Dermis microvascular lymphatic vessel endothelial cell (primary cell): Measurements from ENCODE around the gene ENTPD6. TPM values are rescaled to one million over a fixed set of nuclear protein-coding genes. Genes with fewer than 3 reads are reported as not detected.

Experiments
- DNase-seq, 2 donors: peaks; one replicate each; pipeline versions ENCODE4 v3.0.0 to v3.0.0-alpha.2; 2010; ENCODE audit warnings: low read depth in 2 of 2
- total RNA-seq: library from RNA; depleted of rRNA; stranded (reverse); fragments of >200 nt; gene quantifications from 2 replicates; pipeline ENCODE4 v1.2.1, GENCODE V29; 2014

ENTPD6 gene
- total RNA-seq, 1 donor from 2014 or later: 31.3 TPM

DNA sequence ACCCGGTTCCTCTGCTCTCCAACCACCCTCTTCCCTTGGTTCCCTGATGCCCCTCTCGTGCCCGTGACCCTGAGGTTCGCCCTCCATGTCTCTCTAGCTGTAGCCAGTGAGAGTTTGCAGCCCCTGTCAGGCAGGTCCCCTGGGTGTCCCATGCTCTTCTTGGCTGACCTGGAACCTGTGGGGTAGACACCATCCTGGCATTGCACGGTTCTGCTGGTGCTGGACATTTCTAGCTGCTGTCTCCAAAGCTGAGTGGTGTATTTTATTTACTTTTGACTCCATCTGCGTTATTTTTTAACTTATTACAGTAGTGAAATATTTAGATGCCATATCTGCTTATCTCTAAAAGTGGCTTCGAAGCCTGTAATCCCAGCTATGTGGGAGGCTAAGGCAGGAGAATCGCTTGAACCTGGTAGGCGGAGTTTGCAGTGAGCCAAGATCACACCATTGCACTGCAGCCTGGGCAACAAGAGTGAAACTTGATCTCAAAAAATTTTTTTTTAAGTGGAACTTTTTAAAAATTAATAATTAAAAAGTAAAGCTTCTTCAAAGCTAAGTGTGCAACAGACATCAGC is 12.5 kb downstream of the ENTPD6 start:
- no peak for DNase-seq

- DNase-seq: no peak
Observed at GRCh38 chr20:25209400-25209799, 13.9 kb downstream of the ENTPD6 start.

DNA sequence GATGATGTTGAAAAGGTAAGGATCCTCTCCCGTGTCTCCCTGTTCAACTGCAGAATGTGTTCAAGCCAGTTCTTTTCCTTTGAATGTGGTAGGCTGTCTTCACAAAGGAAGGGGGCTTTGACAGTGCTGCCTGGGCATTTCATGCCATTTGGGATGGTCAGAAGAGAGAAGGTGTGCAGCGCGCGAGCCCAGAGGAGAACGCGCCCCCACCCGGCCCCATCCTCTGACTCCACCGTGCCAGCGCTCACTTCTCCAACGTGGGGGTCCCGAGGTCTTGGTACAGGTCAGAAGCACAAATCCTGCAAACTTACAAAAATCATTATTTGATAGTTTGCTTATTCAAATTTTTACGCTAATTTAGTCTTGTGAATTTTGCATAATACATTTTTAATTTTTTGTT is 14.4 kb downstream of the ENTPD6 start:
- DNase-seq: no peak

DNA sequence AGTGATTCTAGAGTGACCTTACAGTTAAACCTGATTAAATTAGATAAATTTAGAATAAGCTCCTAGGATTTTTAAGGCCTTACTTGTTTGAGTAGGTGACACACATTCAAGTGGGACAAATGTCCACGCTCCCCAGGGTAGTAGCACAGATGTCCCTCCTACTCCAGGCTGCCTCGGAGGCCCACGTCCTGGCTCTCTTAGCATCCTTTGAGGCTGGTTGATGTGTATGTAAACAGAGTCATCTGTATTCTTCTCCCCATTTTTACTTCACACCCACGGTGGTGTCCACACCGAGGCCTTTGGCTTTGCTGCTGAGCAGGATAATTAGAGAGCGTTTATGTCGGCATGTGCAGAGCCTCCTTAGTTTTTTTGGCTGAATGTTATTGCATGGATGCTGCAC is 15.8 kb downstream of the ENTPD6 start:
- no peak for DNase-seq

DNA sequence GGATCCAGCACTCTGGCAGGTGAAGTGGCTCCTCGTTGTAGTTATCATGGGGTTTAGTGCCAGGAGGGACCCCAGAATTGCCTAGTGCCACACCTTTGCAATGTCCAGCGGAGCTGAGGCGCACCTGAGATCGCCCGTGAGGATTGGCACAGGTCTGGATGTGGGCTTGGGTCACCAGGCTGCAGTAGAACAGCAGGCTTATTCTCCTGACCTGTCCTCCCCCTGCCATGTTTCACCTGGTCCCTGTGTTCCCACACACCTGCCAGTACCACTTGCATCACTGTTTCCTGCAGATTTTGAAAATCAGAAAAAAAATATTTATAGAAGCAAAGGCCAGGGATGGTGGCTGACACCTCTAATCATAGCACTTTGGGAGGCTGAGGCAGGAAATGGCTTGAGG is 16.7 kb downstream of the ENTPD6 start:
- no peak for DNase-seq

- no peak for DNase-seq
Observed at GRCh38 chr20:25213566-25214425, 18.3 kb downstream of the ENTPD6 start.

GRCh38 chr20:25214426-25214790 is 18.9 kb downstream of the ENTPD6 start:
- no peak for DNase-seq

DNA sequence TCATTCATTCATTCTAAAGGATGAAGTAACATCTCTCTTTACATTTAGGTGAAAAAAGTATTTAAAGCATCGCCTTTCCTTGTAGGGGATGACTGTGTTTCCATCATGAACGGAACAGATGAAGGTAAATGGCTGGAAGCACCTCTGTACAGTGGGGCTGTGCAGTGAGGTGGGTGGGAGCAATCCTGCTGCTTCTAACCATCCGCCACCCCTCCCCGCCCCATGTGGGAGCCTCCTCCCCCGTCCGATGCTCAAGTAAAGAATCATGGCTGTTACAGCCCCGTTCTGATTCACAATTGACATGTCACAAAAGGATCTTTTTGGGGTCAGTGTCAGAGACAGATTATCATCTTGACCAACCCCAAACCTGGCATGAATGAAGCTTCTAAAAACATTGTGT is 19.3 kb downstream of the ENTPD6 start:
- no peak for DNase-seq

DNA sequence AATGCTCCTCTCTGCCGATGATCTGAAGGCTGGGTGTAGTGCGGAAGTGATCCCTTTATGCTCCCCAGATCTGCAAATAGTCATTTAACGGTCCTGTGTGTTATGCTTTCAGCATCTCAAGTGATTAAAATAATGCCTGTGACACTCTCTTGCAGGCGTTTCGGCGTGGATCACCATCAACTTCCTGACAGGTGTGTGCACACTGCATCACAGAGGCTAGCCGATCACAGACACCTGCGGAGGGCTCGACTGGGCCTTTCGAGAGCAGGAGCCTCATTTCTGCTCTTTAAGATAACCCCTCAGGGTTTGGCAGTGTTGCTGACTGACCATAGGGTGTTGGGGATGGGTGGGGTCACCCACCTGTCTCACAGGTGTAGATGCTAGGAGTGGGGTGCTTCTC is 20.0 kb downstream of the ENTPD6 start:
- no peak for DNase-seq

DNA sequence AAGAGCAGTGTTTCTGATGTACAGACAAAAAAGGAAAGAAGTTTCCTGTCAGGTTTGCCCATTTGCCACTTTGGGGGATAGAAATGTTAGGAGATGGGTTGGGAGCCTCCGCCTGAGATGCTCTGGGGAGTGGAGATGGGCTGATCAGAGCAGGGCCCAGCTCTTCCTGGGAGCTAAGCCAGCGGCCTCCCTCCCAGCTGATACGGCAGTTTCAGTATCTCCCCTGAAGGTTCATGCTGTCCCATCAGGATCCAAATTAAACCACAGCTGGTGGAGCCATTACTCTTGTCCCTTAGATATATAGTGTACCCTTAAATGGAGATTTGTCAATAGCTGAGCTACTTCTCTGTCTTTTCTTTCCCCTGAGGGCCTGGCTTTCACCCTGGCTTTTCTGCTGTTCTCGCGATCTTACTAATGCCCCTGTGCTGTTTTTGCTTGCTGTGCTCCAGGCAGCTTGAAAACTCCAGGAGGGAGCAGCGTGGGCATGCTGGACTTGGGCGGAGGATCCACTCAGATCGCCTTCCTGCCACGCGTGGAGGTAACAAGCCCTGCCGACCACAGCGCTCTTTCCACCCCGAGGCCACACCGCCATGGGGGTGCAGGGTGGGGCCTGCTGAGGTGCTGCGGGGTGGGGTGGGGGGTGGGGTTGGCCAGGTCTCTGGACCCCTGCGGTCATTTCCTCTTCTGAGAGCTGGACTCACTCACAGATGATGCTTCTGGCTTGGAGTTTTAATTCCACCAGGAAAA is 20.9 kb downstream of the ENTPD6 start:
- DNase-seq: no peak

DNA sequence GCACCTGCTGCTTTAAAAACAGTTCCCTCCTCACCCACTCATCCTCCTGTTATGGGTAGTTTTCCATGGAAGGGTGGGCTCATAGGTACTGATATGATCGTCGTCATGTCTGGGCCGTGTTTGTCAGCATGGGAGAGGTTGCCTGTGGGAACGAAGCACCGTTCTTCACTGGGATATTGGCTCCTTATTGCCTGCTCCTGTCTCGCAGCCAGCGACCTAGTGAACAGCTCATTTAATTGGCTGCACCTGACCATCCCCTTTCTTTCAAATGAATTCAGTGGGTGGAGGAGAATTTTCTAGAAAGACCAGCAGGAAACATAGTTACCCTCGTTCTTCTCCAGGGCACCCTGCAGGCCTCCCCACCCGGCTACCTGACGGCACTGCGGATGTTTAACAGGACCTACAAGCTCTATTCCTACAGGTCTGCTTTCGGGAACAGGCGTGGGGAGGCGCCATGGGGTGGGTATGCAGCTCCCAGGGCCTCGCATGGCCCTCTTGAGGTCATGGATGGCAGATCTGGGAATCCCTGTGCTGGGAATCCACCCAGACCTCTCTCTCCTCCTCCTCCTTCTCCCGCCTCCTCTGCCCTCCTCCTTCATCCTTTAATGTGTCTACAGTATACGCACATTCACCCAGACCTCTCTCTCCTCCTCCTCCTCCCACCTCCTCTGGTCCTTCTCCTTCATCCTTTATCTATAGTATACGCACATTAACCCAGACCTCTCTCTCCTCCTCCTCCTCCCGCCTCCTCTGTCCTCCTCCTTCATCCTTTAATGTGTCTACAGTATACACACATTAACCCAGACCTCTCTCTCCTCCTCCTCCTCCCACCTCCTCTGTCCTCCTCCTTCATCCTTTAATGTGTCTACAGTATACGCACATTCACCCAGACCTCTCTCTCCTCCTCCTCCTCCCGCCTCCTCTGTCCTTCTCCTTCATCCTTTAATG is 21.9 kb downstream of the ENTPD6 start:
- DNase-seq: no peak

- DNase-seq: no peak
Observed at GRCh38 chr20:25218109-25218486, 22.6 kb downstream of the ENTPD6 start.

DNA sequence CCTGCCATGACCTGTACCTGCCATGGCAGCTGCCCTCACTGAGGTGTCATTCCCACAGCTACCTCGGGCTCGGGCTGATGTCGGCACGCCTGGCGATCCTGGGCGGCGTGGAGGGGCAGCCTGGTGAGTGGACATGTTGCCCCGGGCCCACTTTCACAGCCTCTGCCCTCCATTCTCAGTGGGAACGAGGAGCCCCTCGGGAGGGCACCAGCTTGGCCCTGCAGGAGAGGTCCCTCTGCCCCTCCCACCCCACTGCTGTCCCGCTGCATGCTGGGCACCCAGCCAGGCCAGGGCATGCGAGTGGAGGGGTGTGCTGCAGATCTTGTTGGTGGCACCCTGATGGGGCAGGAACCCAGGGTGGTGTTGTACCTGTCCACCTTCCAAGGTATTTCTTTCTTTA is 23.0 kb downstream of the ENTPD6 start:
- DNase-seq: no peak

DNA sequence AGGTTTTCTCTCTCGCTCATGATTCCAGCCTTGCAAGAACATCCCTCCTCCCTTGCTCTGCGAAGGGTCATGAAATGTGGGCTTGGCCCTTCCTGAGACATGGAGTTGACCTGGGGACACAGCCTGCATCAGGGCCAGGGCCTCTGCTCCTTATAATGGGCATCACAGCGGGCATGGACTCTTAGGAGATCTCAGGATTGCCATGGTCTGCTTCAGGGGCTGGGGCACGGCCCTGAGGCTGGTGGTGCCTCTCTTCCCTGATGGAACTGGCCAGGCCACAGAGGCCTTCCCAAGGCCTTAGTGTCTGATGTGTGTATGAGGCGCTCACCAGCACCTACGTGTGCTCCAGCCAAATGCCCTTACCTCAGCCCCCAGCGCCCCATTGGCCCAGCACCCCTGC is 23.9 kb downstream of the ENTPD6 start:
- DNase-seq: no peak

DNA sequence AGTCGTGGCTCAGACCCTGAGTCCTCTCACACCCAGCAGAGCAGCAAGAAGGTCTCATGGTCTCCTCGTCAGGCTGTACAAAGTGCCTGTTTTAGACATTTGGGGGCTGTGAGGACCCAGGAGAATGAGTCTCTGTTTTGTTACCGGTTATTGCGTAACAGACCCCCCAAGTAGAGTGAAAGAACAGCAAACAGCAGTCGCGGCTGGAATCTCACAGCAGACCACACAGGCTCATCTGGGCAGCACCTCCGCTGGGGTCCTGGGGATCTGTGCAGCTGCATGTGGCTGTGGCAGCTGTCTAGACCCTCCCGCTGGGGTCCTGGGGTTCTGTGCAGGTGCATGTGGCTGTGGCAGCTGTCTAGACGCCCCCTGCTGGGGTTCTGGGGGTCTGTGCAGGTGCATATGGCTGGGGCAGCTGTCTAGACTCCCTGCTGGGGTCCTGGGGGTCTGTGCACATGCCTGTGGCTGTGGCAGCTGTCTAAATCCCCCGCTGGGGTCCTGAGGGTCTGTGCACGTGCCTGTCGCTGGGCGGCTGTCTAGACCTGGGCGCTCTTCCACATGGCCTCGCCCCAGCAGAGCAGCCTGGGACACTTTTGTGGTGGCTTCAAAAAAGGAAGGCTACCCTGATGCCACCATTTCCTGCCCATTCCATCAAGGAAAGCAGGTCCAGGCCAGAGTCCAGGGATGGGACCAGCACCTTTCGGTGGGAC is 24.7 kb downstream of the ENTPD6 start:
- DNase-seq: no peak

DNA sequence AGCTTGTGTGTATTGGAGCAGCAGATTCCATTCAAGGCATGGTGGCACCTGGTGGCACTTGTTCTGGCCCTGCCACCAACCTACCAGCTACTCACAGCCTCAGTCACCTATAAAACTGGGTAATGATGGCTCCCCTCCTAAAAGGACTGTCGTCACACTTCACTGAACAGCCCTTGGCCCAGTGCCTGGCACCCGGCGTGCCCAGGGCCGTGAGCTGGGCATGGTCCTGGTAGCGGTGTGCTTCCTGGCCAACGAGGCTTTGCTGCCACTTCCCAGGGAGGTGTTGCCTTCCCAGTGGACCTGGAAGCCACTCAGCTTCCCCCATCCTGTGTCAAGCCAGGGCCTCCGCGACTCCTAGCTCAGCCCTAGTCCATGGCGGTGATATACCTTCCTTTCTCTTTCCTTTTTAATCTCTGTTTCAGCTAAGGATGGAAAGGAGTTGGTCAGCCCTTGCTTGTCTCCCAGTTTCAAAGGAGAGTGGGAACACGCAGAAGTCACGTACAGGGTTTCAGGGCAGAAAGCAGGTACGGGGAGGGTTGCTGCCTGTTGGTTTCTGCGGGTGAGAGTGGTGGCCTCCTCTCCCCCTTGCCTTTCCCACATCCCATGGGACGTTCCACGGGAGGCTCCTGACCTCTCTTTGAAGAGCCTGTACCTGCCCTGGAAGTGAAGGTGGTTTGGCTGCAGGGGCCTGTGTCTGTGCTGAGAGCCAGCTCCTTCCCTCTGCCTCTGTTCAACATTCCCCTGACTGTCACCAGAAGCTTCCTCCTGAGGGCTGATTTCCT is 25.5 kb downstream of the ENTPD6 start:
- DNase-seq: no peak

- no peak for DNase-seq
Observed at GRCh38 chr20:25221592-25222460, 26.3 kb downstream of the ENTPD6 start.

DNA sequence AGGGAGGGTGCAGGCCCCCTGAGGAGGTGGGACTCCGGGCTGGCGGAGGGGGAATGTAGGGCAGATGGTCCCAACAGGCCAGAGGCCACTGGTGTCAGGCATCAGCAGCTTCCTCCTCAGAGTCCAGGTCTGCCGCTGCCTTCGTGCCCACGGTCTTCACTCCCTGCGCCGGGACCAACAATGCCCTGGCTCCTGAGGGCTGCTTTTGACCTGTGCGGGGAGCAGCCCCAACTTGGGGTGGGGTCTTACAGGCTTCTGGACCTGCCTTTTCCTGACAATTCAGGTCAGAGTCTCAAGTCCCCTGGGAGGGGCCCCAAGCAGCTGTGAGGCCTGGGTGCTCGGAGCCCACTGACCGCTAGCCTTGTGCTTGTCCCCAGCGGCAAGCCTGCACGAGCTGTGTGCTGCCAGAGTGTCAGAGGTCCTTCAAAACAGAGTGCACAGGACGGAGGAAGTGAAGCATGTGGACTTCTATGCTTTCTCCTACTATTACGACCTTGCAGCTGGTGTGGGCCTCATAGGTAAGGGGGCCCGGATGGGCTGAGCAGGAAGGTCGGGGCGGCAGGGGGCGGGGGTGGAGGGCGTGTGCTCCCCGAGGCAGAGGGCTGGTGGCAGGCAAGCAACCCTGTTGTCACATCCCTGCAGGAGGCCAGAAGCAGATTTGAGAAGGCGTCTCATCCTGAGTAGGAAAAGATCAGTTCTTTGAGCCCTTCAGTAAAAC is 27.1 kb downstream of the ENTPD6 start:
- DNase-seq: no peak
